NCI-H446 treated with DMSO at 0.1 percent for 48 hours (cell line): ENCODE results near the gene MAML3.
A peak's percentile ranks its signal among the peaks of the same experiment; 100 is the strongest.

Source experiments
- DNase-seq: peaks from one replicate; lab custom pipeline; 2025; lab: John Stamatoyannopoulos, UW

Gene MAML3

DNA sequence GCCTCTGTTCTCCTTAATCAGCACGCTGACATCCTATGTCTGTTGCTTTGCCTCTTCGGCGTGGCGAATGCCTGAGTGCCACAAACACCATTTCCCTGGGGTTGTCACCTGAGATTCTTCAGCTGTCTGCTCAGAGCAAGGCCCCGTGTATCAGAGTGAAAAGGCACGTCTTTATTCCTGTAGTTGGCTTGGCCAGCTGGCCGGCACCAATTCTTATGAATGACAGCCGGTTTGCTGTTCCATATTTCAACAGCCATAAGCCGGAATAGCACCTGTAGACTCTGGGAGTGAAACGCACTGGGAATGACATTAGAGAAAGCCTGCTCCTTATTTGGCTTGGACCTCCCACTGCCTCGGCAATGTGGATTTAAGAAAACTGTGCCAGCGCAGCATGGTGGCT, 399.0 kb downstream of the MAML3 start:
- DNase-seq: no peak

DNA sequence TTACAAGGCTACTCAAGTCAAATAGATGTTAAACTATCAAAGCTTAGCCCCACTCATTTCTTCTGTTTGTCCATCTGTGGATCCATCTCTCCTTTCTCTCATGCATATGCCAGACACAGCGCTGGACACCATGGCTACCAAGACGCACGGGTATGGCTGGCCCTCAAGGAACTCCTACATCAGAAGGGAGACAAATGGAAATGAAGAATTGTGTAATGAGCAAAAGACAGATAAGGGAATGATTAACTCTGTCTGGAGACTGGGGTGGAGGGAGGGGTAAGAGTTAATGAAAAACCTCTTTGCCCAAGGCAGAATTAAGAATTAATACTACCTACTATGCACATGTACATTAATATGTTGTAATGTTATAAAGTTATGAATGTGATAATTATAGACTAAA, 400.3 kb downstream of the MAML3 start:
- no peak for DNase-seq

DNA sequence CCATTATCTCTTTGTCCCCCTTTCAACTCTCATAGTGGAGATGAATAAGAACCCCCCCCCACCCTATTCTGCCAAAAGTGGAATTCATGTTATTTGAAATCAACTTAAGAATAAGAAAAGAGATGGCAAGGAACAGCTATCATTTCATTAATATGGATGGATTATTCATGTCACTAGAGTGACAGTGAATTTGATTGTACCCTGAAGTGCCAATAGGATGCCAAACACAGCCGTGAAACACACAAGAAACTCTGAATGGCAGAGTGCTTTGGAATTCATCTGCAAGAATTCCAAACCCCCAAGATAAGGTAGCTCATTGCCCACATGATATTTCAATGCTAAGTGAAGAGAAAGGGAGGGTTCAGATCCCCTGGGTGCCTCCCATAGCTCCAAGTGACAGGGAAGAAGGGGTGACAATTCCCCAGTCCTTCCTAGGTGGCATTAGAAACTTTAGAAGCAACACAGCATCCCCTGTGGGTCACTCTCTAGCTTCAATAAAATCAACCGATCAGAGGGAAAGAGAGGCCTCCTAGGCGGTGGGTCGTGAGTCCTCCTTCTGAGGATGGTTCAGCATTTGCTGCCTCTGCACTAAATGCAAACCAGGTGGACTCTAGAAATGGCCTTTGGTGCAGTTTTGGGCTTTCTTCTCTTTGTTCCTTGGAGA, 404.0 kb downstream of the MAML3 start:
- DNase-seq: no peak

GRCh38 chr4:139749338-139749737, 404.6 kb downstream of the MAML3 start:
- no peak for DNase-seq

DNA sequence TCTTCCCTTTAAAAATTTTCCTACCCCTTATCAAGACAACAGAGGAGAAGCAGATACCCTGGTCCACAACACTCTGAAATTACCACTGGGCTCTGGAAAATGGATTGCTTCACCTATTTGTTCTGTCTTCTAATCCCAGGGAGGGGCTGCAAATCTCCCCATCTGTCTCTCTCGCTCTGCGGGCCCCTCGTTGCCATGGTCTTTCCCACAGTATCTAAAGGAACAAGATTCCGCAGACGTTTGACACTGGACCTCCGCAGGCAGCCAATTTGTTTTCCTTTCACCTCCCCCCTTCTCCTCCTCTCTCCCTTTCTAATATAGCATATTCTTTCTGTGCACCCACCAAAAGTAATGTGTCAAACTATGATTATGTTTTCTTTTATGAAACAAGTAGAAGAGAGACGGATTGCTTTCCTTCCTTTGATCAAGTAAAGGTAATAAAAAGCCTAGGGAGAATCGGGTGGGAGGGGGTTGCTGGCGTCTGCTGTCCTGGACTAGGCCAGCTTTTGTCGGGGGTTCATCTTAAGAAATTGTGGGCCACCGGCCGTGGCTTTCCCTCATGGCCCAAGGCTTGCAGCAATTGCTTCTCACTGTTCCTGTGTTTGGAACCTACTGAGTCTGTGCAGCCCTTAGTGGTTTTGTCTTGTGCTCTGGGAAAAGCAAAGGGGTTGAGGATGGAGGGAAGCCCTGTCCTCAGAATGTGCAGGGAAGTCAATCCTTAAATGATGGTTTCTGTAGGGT, 407.4 kb downstream of the MAML3 start:
- DNase-seq: no peak

GRCh38 chr4:139745111-139745639, 408.8 kb downstream of the MAML3 start:
- DNase-seq: no peak

DNA sequence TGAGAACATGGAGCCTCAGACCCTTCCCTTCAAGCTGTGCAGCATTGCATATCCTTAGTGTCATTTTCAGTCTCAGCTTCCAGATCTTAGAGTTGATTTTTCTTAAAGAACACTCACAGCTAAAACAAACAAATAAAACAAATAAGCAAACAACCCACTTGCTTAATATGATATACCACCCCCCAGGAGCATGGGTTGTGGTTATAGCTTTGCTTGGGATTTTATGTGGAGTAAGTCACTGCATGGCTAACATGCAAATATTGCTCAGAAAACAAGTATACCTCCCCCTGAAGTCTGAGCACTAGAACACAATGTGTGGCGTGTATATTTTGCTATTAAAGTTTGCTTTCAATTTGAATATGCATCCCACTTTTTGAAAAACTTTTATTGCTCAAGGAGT, 409.8 kb downstream of the MAML3 start:
- DNase-seq: no peak

GRCh38 chr4:139743027-139743426, 411.0 kb downstream of the MAML3 start:
- DNase-seq: no peak

DNA sequence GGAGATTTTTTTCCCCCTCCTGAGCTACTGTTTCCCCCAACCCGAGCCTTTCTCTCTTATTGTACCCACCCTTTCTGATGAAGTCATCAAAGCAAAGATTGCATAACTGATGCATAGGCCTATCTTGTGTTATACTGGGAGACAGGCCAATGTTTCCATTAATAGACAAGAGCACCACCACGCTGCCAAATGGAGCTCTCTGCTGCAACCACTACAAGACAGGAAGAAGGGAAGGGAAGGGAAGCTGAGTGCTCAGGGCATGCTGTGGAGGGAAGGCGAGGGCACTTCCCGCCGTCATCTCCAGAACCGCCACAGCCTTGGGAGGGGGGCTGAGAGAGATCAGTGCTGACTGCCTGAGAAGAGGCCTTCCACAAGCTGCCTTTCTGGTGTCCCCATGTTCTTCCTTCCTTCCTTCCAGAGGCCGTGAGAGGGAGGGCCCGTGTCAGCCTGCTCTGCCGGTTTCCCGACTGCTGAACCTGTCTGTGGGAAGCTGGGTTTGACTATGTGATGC, 413.4 kb downstream of the MAML3 start:
- DNase-seq: peak; percentile 90

- DNase-seq: no peak
Measured at GRCh38 chr4:139740121-139740520, 413.9 kb downstream of the MAML3 start.

DNA sequence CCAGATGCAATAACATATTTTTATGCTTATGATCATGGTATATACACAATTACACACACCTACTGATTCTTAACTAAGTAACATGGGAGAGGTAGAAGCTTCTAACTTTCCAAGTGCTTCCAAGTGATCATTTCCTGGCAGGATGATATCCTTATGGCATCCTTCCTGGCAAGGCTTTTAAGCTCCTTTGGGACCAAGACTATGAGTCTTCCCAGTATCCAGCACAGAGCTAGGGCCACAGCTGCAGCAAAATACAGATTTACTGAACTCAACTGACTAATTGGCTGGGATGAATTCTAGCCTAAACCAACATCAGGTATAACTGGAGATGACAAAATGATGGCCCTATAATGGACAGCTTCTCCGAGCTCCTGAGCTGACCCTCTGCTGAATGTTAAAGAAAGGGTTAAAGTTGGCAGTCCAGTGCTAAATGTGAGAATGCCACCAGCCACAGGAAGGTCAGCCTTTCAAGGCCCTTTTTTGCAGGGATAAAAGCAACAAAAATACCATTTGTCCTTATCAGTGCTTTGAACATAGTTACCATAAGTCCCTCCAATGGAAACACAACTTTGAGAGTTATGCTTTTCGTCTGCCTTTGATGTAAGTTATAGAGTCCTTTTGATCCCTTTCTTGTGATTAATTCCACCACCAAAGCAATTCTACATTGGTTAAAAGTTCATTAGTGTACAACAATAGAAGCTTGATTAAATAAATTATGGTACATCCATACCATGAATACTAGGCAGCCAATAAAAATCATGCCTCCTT, 415.0 kb downstream of the MAML3 start:
- DNase-seq: peak; percentile 17

- DNase-seq: no peak
Measured at GRCh38 chr4:139736661-139737060, 417.3 kb downstream of the MAML3 start.

DNA sequence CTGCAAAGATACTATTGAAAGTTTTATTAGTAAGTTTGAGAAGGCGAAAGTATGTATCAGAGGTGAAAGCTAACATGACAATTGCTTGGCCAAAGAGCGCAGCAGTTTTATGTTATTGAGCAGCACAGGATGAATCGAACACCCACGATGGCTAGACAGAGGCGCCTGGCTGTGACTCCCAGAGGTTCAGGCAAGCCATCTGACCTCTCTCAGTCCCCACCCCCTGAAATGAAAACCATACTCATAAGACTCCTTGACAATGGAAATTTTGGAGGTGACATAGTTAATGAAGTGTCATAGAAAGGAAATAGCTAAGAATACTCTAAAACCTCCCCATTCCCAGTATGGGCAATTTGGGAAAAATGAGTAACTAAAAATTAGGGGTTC, 417.7 kb downstream of the MAML3 start:
- DNase-seq: no peak

DNA sequence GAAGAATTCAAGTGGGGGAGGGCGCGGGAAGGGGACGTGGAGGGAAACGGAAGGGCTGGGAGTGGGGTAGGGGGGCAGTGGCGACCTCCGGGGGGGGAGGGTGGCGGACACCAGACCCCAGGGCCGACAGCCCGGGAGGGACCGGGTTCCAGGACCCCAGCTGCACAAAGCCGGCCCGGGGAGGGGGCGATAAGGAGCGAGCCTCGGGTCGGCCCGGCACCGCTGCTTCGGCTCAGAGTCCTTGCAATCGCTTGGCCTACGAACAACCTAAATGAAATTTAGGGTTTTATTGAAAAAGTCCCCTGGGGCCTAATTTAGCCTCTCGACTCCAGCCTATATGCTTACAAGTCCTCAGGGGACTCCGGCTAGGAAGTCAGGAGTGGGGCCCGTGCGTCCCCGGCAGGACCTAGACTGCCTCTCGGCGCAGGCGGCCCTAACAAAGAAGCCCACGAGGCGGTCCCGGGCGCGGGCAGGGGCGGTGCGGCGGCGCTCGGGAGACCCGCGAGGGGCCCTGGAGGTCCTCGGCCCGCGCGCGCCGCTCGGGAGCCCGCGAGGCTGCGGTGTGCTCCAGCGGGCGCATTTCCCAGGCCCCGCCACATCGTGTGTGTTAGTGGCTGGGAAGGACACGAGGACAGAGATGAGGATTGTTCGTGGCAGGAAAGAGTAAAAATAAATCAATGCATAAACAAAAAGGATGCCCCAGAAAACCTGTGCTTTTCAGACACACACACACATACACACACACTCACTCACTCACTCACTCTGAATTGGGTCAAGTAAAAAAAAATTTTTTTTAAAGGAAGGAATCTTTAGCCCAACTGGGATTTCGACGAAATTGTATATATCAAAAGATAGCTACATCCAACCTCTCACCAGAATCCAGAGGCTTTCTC, 418.4 kb downstream of the MAML3 start:
- no peak for DNase-seq

DNA sequence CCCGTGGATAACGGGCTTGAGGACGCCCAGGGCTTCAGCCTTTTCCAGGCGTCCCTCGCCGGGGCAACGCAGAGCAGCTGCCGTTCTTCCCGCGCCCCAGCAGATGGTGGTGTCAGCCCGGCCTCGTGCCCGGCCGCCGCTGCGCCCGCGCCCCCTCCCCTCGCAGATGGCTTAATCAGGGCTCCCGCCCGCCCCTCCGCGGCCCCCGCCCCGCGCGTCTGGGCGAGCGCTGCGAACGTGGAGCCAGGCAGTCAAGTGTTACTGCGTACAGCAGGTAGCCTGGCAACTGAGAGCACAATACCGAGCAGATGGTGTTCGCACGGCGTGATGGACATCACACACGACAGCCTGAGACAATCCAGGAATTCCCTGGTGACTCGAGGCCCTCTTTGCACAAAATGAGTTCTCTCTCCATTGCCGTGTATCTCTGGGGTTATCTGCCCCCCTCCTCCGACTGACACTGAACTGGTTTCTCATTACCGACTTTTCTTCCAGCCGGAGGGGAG, 419.1 kb downstream of the MAML3 start:
- peak; percentile 97 for DNase-seq

GRCh38 chr4:139734201-139734874, 419.6 kb downstream of the MAML3 start:
- DNase-seq: no peak

DNA sequence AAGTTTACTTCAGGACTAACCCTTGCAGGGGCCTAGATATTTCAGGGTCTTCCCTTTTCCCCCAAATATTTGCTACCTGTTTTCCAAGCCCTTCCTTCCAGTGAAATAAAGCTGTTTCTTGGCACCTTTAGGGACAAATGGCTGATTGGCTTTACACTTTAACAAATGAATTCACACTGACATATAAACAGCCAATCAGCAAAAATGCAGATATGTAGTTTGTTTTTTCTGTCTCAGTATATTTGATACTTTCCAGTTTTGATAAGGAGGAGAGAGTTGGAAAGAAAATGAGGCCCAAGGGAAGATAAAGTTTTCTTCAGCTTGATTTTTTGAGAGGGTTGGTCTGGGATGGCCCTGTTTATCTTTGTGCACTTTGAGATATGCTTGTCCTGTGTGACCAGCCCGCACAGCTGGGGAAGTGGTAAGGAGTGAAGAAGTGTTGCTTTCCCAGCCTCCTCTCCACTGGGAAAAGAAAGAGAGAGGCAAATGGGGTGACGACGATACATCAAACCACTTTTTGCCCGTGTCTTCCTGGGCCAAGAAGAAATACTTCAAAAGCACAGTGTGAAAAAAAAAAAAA, 420.9 kb downstream of the MAML3 start:
- DNase-seq: no peak

GRCh38 chr4:139728840-139729239, 425.1 kb downstream of the MAML3 start:
- no peak for DNase-seq

DNA sequence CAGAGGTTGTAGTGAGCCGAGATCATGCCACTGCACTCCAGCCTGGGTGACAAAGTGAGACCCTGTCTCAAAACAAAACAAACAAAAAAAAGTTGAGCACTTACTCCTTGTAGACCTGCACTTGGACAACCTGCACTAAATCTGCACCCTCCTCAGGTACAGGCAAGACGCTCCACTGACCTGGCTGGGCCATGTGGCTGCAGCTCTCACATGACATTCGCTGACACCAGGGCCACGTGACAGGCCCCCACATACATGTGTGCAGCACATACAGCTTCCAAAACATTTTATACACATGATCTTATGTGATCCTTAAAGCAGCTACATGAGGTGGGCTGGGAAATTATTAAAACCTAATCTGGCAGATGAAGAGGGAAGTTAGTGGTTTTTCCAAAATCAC, 425.8 kb downstream of the MAML3 start:
- DNase-seq: no peak

- DNase-seq: no peak
Measured at GRCh38 chr4:139726615-139727014, 427.4 kb downstream of the MAML3 start.
